Progenitor cell of endocrine pancreas (in vitro differentiated cells): ENCODE results near the gene TPRA1. TPM values are rescaled to one million over a fixed set of nuclear protein-coding genes. Genes with fewer than 3 reads are reported as not detected.
A peak's percentile ranks its signal among the peaks of the same experiment; 100 is the strongest.

Source experiments
- DNase-seq: peaks from one replicate; pipeline ENCODE4 v3.0.0; 2021; ENCODE audit warnings: low spot score; ENCODE audit not compliant: unreplicated experiment
- H3K27ac Mint-ChIP-seq: 2 replicates; pipeline ENCODE4 v1.8.0; 2021; ENCODE audit warnings: mild to moderate bottlenecking, moderate library complexity, mixed read lengths
- H3K27me3 Mint-ChIP-seq: 2 replicates; pipeline ENCODE4 v1.8.0; 2021; ENCODE audit warnings: mixed read lengths
- H3K36me3 Mint-ChIP-seq: 2 replicates; pipeline ENCODE4 v1.8.0; 2022; ENCODE audit warnings: mixed read lengths; ENCODE audit not compliant: insufficient read depth
- H3K4me1 Mint-ChIP-seq: 2 replicates; pipeline ENCODE4 v1.8.0; 2021; ENCODE audit warnings: low read depth, mixed read lengths
- H3K4me3 Mint-ChIP-seq: 2 replicates; pipeline ENCODE4 v1.8.0; 2021; ENCODE audit warnings: low read depth, mild to moderate bottlenecking, moderate library complexity, mixed read lengths
- H3K9me3 Mint-ChIP-seq: 2 replicates; pipeline ENCODE4 v1.8.0; 2021; ENCODE audit warnings: low read depth, mixed read lengths
- total RNA-seq: library from RNA; stranded (reverse); gene quantifications from 2 replicates; pipeline ENCODE4 v1.2.1, GENCODE V29; 2021
- TF ChIP-seq, protein P1 (sequence below): fragments of 200-600 bp; sonication (generic); IDR thresholded peaks from one replicate; pipeline ENCODE4 v1.5.0; 2021; ENCODE audit warnings: antibody characterized with exemption, mild to moderate bottlenecking; ENCODE audit not compliant: unreplicated experiment

TPRA1 gene
- total RNA-seq, 1 donor from 2014 or later = 25.1 TPM

DNA sequence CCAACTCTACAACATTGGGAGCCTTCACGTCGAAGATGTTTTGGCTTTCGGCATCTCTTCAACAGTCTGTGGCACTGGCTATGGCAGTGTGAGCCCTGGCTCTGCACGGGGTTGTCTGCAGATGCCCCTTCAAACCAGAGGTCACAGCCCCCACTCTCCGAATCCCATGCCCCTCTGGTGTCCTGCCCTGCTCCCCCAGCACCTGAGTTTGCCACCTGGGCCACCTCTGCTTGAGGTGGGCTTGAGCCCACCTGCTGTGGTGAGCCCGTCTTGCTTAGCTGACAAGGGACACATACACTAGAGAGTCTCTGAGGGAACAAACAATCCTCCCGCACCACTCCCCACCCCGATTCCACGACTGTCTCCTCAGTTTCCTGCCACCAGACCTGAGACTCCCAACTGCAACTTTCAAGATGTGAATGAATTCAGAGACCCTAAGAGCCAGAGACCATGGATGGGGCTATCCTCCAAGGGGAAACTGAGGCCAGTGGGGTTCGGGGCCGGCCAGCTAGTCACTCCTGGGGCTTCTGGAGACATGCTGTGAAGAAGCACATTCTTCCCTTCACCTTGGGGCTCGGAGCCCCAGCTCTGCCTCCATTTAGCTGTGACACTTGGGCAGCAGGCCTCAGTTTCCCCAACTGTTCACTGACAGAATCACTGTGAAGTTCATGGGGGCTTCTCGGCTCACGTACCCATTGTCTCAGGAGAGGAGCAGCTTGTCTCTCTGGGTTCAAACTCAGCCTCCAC is 44.6 kb downstream of the TPRA1 start:
- no peak for DNase-seq
- no peaks in the 10 kb centered on the region for H3K36me3 Mint-ChIP-seq
- no peaks in the 10 kb centered on the region for H3K9me3 Mint-ChIP-seq
- no peak overlapping the region for H3K27ac Mint-ChIP-seq
- H3K4me1 Mint-ChIP-seq = peaks cover 12% of the 10 kb centered on the region
- H3K4me3 Mint-ChIP-seq = no peak overlapping the region
- peaks cover 28% of the 10 kb centered on the region for H3K27me3 Mint-ChIP-seq
- TF ChIP-seq, protein P1, sequence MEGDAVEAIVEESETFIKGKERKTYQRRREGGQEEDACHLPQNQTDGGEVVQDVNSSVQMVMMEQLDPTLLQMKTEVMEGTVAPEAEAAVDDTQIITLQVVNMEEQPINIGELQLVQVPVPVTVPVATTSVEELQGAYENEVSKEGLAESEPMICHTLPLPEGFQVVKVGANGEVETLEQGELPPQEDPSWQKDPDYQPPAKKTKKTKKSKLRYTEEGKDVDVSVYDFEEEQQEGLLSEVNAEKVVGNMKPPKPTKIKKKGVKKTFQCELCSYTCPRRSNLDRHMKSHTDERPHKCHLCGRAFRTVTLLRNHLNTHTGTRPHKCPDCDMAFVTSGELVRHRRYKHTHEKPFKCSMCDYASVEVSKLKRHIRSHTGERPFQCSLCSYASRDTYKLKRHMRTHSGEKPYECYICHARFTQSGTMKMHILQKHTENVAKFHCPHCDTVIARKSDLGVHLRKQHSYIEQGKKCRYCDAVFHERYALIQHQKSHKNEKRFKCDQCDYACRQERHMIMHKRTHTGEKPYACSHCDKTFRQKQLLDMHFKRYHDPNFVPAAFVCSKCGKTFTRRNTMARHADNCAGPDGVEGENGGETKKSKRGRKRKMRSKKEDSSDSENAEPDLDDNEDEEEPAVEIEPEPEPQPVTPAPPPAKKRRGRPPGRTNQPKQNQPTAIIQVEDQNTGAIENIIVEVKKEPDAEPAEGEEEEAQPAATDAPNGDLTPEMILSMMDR = no peak

DNA sequence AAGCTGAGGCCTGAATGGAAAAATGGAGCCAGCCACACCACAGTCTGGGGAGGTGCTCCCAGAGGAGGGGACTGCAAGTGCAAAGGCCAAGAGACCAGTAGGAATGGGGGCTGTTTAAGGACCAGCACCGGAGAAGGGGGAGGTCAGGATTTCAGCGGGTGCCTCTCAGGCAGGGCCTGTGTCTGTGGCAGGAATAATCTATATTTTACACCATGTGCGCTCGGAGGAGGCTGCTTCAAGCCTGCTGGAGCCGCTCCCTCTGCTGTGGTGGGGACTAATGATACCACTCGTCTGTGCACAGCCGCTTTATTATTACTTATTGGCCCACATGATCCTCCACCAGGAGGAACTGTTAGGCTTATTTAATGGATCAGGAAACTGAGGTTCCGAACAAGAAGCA is 45.3 kb downstream of the TPRA1 start:
- H3K4me1 Mint-ChIP-seq = peaks cover 12% of the 10 kb centered on the region
- H3K9me3 Mint-ChIP-seq = no peaks in the 10 kb centered on the region
- H3K27ac Mint-ChIP-seq = peak overlapping the region; percentile 77
- DNase-seq = no peak
- H3K27me3 Mint-ChIP-seq = peaks cover 30% of the 10 kb centered on the region
- TF ChIP-seq, protein P1 = no peak
- H3K36me3 Mint-ChIP-seq = no peaks in the 10 kb centered on the region
- no peak overlapping the region for H3K4me3 Mint-ChIP-seq

DNA sequence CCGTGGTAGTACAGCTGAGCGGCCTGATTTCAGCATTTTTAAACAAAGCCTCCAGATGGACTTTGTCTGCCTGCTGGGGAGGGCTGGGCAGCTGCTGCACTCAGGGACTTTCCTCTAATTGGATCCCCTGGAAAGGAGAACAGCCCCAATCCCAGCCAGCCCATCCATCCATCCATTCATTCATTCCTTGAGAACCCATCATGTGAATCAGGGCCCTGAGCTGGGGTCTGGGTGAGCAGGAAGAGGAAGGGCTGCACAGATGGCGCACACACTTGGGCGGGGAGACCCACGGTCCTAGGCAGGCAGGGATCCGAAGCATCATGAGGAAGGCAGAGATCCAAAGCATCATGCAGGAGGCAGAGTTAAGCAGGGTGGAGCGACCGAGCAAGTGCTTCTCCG is 45.7 kb downstream of the TPRA1 start:
- H3K27me3 Mint-ChIP-seq = peaks cover 27% of the 10 kb centered on the region
- TF ChIP-seq, protein P1 = no peak
- peak overlapping the region; percentile 77 for H3K27ac Mint-ChIP-seq
- H3K36me3 Mint-ChIP-seq = no peaks in the 10 kb centered on the region
- no peak overlapping the region for H3K4me3 Mint-ChIP-seq
- H3K9me3 Mint-ChIP-seq = no peaks in the 10 kb centered on the region
- H3K4me1 Mint-ChIP-seq = peaks cover 12% of the 10 kb centered on the region
- no peak for DNase-seq

DNA sequence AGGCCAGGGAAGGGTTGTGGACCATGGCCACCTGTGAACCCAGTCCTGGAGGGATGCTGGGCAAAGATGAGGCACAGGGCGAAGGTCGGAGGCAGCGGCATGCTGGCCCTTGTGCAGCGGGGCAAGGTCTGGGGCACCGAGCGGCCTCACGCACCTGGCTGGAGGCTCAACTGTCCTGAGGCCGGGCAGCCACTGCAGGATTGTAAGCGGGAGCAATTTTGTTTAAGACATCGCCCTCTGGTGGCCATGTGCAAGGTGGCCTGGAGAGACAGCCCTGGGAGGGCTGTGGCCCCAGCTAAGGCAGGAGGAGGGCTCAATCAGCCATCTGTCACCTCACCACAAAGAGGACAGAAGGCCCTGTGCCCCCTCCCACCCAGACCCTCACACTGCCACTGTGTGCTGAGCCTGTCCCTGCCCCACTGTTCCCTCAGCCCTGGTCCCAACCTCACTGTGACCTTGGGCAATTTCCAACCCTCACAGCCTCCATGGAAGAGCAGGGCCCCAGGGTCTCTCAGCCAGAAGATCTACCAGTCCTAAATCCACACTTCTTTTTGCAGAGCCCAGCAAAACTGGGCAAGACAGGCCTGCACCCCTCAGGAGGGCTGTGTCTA is 46.2 kb downstream of the TPRA1 start:
- TF ChIP-seq, protein P1 = peak; percentile 90
- Mint-ChIP-seq H3K4me3 (no peak overlapping the region), H3K4me1 (peaks cover 12% of the 10 kb centered on the region), H3K9me3 (no peaks in the 10 kb centered on the region), H3K36me3 (no peaks in the 10 kb centered on the region), H3K27me3 (peaks cover 28% of the 10 kb centered on the region), H3K27ac (peak overlapping the region; percentile 81)
- peak; percentile 68 for DNase-seq

DNA sequence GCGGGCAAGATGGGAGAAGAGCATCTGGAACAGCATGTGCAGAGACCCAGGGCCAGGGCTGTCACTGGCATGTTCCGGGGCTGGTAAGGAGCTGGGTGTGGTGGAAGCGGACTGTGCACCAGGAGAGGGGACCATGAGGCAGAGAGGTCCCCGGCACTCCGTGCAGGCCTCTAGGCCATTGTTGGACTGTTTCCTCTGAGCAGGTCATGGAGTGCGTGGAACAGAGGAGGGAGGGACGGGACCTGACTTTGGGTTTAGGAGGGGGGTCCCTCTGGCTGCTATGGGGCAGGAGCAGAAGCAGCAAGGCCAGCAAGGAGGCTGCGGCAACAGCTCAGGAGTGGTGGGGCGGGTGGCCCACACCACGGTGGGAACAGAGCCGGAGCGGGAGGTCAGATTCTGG is 47.1 kb downstream of the TPRA1 start:
- Mint-ChIP-seq H3K4me3 (no peak overlapping the region), H3K4me1 (peaks cover 12% of the 10 kb centered on the region)

More for the DNA sequence above, 47.1 kb downstream of the TPRA1 start:
- Mint-ChIP-seq H3K36me3 (no peaks in the 10 kb centered on the region), H3K27me3 (peaks cover 26% of the 10 kb centered on the region), H3K9me3 (no peaks in the 10 kb centered on the region), H3K27ac (peak overlapping the region; percentile 82)
- no peak for DNase-seq
- TF ChIP-seq, protein P1 = no peak
